ENCODE results near the gene HIGD1A.

The HIGD1A gene

GRCh38 chr3:42743204-42743995 is 60.9 kb downstream of the HIGD1A start:
- H4K8ac ChIP-seq (ENCODE audit: low read depth, low read length): no peak overlapping the region
- H2AK5ac ChIP-seq (ENCODE audit: low read depth, low read length): no peak overlapping the region
- no peak overlapping the region for H4K91ac ChIP-seq (ENCODE audit: low read depth, low read length, poor library complexity)
- peaks cover 0 to 3% of the 10 kb centered on the region in 2 donors for H3K9me3 ChIP-seq (replicated peaks in 1 of 2; ENCODE audit: control insufficient read depth in 2 of 2, insufficient read depth in 1 of 2, low read depth in 1 of 2, low read length in 2 of 2)
- no peak overlapping the region for H2BK5ac ChIP-seq (ENCODE audit: low read length)
- H2AFZ ChIP-seq (ENCODE audit: low read length): no peak overlapping the region
- H3K9ac ChIP-seq (ENCODE audit: low read depth, low read length, poor library complexity): no peak overlapping the region
- H3K4me2 ChIP-seq (ENCODE audit: insufficient read depth, low read length, poor library complexity, severe bottlenecking): no peak overlapping the region
- H3K27ac ChIP-seq (replicated peaks; ENCODE audit: low read length): no peak overlapping the region
- no peak overlapping the region for H3K4ac ChIP-seq (ENCODE audit: low read length)
- DNase-seq (ENCODE audit: low spot score): no peak
- no peak overlapping the region for H3K4me3 ChIP-seq (ENCODE audit: low read length in 2 of 2)
- WGBS, 2 donors (ENCODE audit: extremely low coverage in 2 of 2, insufficient read length in 2 of 2, insufficient replicate concordance in 1 of 2): no CpG with 5 or more reads among the region's 7 CpGs
- peaks cover 0 to 3% (median 0%) of the 10 kb centered on the region in 3 experiments for H3K27me3 ChIP-seq (ENCODE audit: control insufficient read depth in 3 of 3, insufficient read depth in 3 of 3, low read depth in 1 of 3, low read length in 3 of 3)
- H3K4me1 ChIP-seq (ENCODE audit: control insufficient read depth in 2 of 2, insufficient read depth in 1 of 2, low read depth in 1 of 2, low read length in 2 of 2): peaks cover 0 to 7% of the 10 kb centered on the region in 2 donors
- no peak overlapping the region for H3K14ac ChIP-seq (ENCODE audit: low read length)
- H2BK15ac ChIP-seq (ENCODE audit: low read length): no peak overlapping the region
- H3K36me3 ChIP-seq (replicated peaks in 1 of 2; ENCODE audit: control insufficient read depth in 2 of 2, insufficient read depth in 2 of 2, low read length in 2 of 2): no peaks in the 10 kb centered on the region
- H2BK12ac ChIP-seq (ENCODE audit: low read length): no peak overlapping the region
- no peak overlapping the region for H3K18ac ChIP-seq (ENCODE audit: low read length)
- H2BK120ac ChIP-seq (ENCODE audit: low read depth, low read length): no peak overlapping the region
- H3K23ac ChIP-seq (ENCODE audit: low read depth, low read length, poor library complexity): no peak overlapping the region
- H3K79me1 ChIP-seq (ENCODE audit: low read depth, low read length): no peaks in the 10 kb centered on the region

GRCh38 chr3:42742688-42743087 is 61.6 kb downstream of the HIGD1A start:
- H3K23ac ChIP-seq (ENCODE audit: low read depth, low read length, poor library complexity): no peak overlapping the region
- H3K14ac ChIP-seq (ENCODE audit: low read length): no peak overlapping the region
- H3K4me2 ChIP-seq (ENCODE audit: insufficient read depth, low read length, poor library complexity, severe bottlenecking): no peak overlapping the region
- no peak overlapping the region for H4K8ac ChIP-seq (ENCODE audit: low read depth, low read length)
- no peak overlapping the region for H3K4ac ChIP-seq (ENCODE audit: low read length)
- H2BK120ac ChIP-seq (ENCODE audit: low read depth, low read length): no peak overlapping the region
- no peak overlapping the region for H3K27ac ChIP-seq (replicated peaks; ENCODE audit: low read length)
- H3K79me1 ChIP-seq (ENCODE audit: low read depth, low read length): no peaks in the 10 kb centered on the region
- H3K36me3 ChIP-seq (replicated peaks in 1 of 2; ENCODE audit: control insufficient read depth in 2 of 2, insufficient read depth in 2 of 2, low read length in 2 of 2): no peaks in the 10 kb centered on the region
- peaks cover 0 to 3% of the 10 kb centered on the region in 2 donors for H3K9me3 ChIP-seq (replicated peaks in 1 of 2; ENCODE audit: control insufficient read depth in 2 of 2, insufficient read depth in 1 of 2, low read depth in 1 of 2, low read length in 2 of 2)
- H2BK12ac ChIP-seq (ENCODE audit: low read length): no peak overlapping the region
- no peak overlapping the region for H2BK5ac ChIP-seq (ENCODE audit: low read length)
- no CpG with 5 or more reads among the region's 9 CpGs for WGBS, 2 donors (ENCODE audit: extremely low coverage in 2 of 2, insufficient read length in 2 of 2, insufficient replicate concordance in 1 of 2)
- no peak overlapping the region for H2BK15ac ChIP-seq (ENCODE audit: low read length)
- H3K9ac ChIP-seq (ENCODE audit: low read depth, low read length, poor library complexity): no peak overlapping the region
- H2AK5ac ChIP-seq (ENCODE audit: low read depth, low read length): no peak overlapping the region
- no peak overlapping the region for H4K91ac ChIP-seq (ENCODE audit: low read depth, low read length, poor library complexity)
- no peak overlapping the region for H2AFZ ChIP-seq (ENCODE audit: low read length)
- H3K4me3 ChIP-seq (ENCODE audit: low read length in 2 of 2): no peak overlapping the region
- H3K27me3 ChIP-seq (ENCODE audit: control insufficient read depth in 3 of 3, insufficient read depth in 3 of 3, low read depth in 1 of 3, low read length in 3 of 3): peaks cover 0 to 3% (median 0%) of the 10 kb centered on the region in 3 experiments
- H3K4me1 ChIP-seq (ENCODE audit: control insufficient read depth in 2 of 2, insufficient read depth in 1 of 2, low read depth in 1 of 2, low read length in 2 of 2): peaks cover 0 to 7% of the 10 kb centered on the region in 2 donors
- no peak overlapping the region for H3K18ac ChIP-seq (ENCODE audit: low read length)
- DNase-seq (ENCODE audit: low spot score): no peak

GRCh38 chr3:42742259-42742658 is 62.0 kb downstream of the HIGD1A start:
- no peak overlapping the region for H3K4ac ChIP-seq (ENCODE audit: low read length)
- H3K18ac ChIP-seq (ENCODE audit: low read length): no peak overlapping the region
- H2BK120ac ChIP-seq (ENCODE audit: low read depth, low read length): no peak overlapping the region
- no peak overlapping the region for H3K9ac ChIP-seq (ENCODE audit: low read depth, low read length, poor library complexity)
- H2BK12ac ChIP-seq (ENCODE audit: low read length): no peak overlapping the region
- no peak overlapping the region for H2AFZ ChIP-seq (ENCODE audit: low read length)
- H3K27ac ChIP-seq (replicated peaks; ENCODE audit: low read length): no peak overlapping the region
- H3K4me3 ChIP-seq (ENCODE audit: low read length in 2 of 2): no peak overlapping the region
- H3K79me1 ChIP-seq (ENCODE audit: low read depth, low read length): no peaks in the 10 kb centered on the region
- no peak overlapping the region for H2BK15ac ChIP-seq (ENCODE audit: low read length)
- H3K9me3 ChIP-seq (replicated peaks in 1 of 2; ENCODE audit: control insufficient read depth in 2 of 2, insufficient read depth in 1 of 2, low read depth in 1 of 2, low read length in 2 of 2): peaks cover 0 to 3% of the 10 kb centered on the region in 2 donors
- H4K8ac ChIP-seq (ENCODE audit: low read depth, low read length): no peak overlapping the region
- no peak overlapping the region for H3K14ac ChIP-seq (ENCODE audit: low read length)
- H2AK5ac ChIP-seq (ENCODE audit: low read depth, low read length): no peak overlapping the region
- H3K4me1 ChIP-seq (ENCODE audit: control insufficient read depth in 2 of 2, insufficient read depth in 1 of 2, low read depth in 1 of 2, low read length in 2 of 2): peaks cover 0 to 7% of the 10 kb centered on the region in 2 donors
- no peak overlapping the region for H3K23ac ChIP-seq (ENCODE audit: low read depth, low read length, poor library complexity)
- DNase-seq (ENCODE audit: low spot score): no peak
- H4K91ac ChIP-seq (ENCODE audit: low read depth, low read length, poor library complexity): no peak overlapping the region
- H3K36me3 ChIP-seq (replicated peaks in 1 of 2; ENCODE audit: control insufficient read depth in 2 of 2, insufficient read depth in 2 of 2, low read length in 2 of 2): no peaks in the 10 kb centered on the region
- peaks cover 0 to 3% (median 0%) of the 10 kb centered on the region in 3 experiments for H3K27me3 ChIP-seq (ENCODE audit: control insufficient read depth in 3 of 3, insufficient read depth in 3 of 3, low read depth in 1 of 3, low read length in 3 of 3)
- no peak overlapping the region for H3K4me2 ChIP-seq (ENCODE audit: insufficient read depth, low read length, poor library complexity, severe bottlenecking)
- WGBS, 2 donors (ENCODE audit: extremely low coverage in 2 of 2, insufficient read length in 2 of 2, insufficient replicate concordance in 1 of 2): no CpG with 5 or more reads among the region's 4 CpGs
- no peak overlapping the region for H2BK5ac ChIP-seq (ENCODE audit: low read length)

- H3K9me3 ChIP-seq (replicated peaks in 1 of 2; ENCODE audit: control insufficient read depth in 2 of 2, insufficient read depth in 1 of 2, low read depth in 1 of 2, low read length in 2 of 2): peaks cover 0 to 3% of the 10 kb centered on the region in 2 donors
- H4K91ac ChIP-seq (ENCODE audit: low read depth, low read length, poor library complexity): peak overlapping the region; percentile 47
- H3K4me3 ChIP-seq (ENCODE audit: low read length in 2 of 2): no peak overlapping the region
- H3K4me1 ChIP-seq (ENCODE audit: control insufficient read depth in 2 of 2, insufficient read depth in 1 of 2, low read depth in 1 of 2, low read length in 2 of 2): peaks cover 0 to 6% of the 10 kb centered on the region in 2 donors
- H3K18ac ChIP-seq (ENCODE audit: low read length): no peak overlapping the region
- no peak overlapping the region for H2BK15ac ChIP-seq (ENCODE audit: low read length)
- H3K27ac ChIP-seq (replicated peaks; ENCODE audit: low read length): no peak overlapping the region
- no peak overlapping the region for H2BK5ac ChIP-seq (ENCODE audit: low read length)
- H2BK120ac ChIP-seq (ENCODE audit: low read depth, low read length): no peak overlapping the region
- H4K8ac ChIP-seq (ENCODE audit: low read depth, low read length): no peak overlapping the region
- no peak overlapping the region for H2BK12ac ChIP-seq (ENCODE audit: low read length)
- no peak overlapping the region for H3K9ac ChIP-seq (ENCODE audit: low read depth, low read length, poor library complexity)
- peaks cover 0 to 3% (median 0%) of the 10 kb centered on the region in 3 experiments for H3K27me3 ChIP-seq (ENCODE audit: control insufficient read depth in 3 of 3, insufficient read depth in 3 of 3, low read depth in 1 of 3, low read length in 3 of 3)
- no CpG with 5 or more reads among the region's 3 CpGs for WGBS, 2 donors (ENCODE audit: extremely low coverage in 2 of 2, insufficient read length in 2 of 2, insufficient replicate concordance in 1 of 2)
- H3K36me3 ChIP-seq (replicated peaks in 1 of 2; ENCODE audit: control insufficient read depth in 2 of 2, insufficient read depth in 2 of 2, low read length in 2 of 2): no peaks in the 10 kb centered on the region
- no peak overlapping the region for H3K4me2 ChIP-seq (ENCODE audit: insufficient read depth, low read length, poor library complexity, severe bottlenecking)
- no peaks in the 10 kb centered on the region for H3K79me1 ChIP-seq (ENCODE audit: low read depth, low read length)
- no peak overlapping the region for H2AK5ac ChIP-seq (ENCODE audit: low read depth, low read length)
- H3K4ac ChIP-seq (ENCODE audit: low read length): no peak overlapping the region
- H2AFZ ChIP-seq (ENCODE audit: low read length): no peak overlapping the region
- no peak overlapping the region for H3K23ac ChIP-seq (ENCODE audit: low read depth, low read length, poor library complexity)
- no peak for DNase-seq (ENCODE audit: low spot score)
- H3K14ac ChIP-seq (ENCODE audit: low read length): no peak overlapping the region
These were observed 62.5 kb downstream of the HIGD1A start for GRCh38 chr3:42741796-42742195.

Data from neuronal stem cell (in vitro differentiated cells).